Measurements from ENCODE around the gene LRSAM1.

Gene LRSAM1

DNA sequence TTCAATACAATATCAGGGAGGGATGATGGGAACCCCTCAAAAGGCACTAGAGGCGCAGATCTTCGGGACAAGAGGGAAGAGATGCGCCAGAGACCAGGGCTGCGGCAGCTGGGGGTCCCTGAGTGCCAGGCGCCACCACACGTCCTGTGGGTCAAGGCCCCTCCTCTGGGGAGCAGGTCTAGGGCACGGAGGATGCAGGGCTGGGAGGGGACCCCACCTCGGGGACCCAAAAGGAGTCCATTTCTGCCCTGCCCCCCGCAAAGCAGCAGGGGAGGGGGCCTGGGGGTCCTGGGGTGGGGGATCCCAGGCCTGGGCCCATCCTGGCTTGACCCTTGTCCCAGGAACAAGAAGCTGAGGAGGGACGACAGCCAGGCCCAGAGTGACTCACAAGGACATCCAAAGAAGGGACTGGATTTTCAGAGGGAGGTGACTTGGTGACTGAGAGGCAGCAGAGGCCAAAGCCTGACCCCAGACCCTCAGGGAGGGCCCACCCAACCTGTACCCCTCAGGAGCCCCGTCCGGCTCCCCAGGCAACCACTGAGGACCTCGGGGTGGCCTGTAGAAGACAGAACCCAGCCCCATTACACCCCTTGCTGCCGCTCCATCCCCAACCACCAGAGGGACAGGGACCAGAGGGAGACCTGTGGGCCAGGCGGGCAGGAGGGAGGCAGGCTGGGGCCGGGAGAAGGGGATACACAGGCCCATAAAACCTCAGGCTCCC is 54.2 kb downstream of the LRSAM1 start:
- no peaks in the 10 kb centered on the region for H3K4me1 Mint-ChIP-seq (ENCODE audit: low read depth)
- no peak overlapping the region for H3K27ac Mint-ChIP-seq
- H3K36me3 Mint-ChIP-seq = no peaks in the 10 kb centered on the region
- no peak overlapping the region for H3K4me3 Mint-ChIP-seq
- no peaks in the 10 kb centered on the region for H3K27me3 Mint-ChIP-seq
- H3K9me3 Mint-ChIP-seq (ENCODE audit: low read depth) = no peaks in the 10 kb centered on the region

DNA sequence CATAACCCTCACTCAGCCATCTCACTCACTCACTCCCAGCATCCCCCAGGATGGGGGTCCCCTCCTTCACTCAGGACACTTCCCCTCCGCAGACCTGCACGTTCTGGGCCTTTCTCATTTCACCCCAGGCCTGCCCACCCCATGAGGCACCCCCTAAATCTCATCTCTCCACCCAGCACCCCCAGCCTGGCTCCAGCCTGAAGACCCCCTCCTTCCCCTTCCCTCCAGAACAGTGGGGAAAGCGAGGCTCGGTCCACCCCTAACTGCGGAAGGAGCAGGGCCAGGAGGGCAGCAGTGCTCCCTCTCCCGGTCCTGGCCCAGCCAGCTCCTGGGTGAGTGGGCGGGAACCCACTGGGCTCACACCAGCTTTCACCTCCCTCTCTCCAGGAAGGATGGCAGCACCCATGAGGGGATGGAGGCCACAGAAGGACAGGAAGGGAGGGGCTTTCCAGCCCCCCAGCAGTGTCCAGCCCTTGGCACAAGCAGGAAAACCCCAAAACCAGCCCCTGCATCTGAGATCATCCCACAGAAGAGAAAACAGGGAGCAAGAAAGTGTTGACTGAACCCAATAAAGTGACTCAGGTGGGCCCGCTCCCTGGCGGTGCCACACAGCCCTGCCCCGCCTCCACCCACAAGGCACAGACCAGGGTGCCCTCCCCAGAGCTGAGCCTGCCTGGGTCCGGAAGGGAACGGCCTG is 55.0 kb downstream of the LRSAM1 start:
- H3K27ac Mint-ChIP-seq = no peak overlapping the region
- H3K36me3 Mint-ChIP-seq = no peaks in the 10 kb centered on the region
- no peaks in the 10 kb centered on the region for H3K9me3 Mint-ChIP-seq (ENCODE audit: low read depth)
- no peak overlapping the region for H3K4me3 Mint-ChIP-seq
- no peaks in the 10 kb centered on the region for H3K4me1 Mint-ChIP-seq (ENCODE audit: low read depth)
- H3K27me3 Mint-ChIP-seq = no peaks in the 10 kb centered on the region

DNA sequence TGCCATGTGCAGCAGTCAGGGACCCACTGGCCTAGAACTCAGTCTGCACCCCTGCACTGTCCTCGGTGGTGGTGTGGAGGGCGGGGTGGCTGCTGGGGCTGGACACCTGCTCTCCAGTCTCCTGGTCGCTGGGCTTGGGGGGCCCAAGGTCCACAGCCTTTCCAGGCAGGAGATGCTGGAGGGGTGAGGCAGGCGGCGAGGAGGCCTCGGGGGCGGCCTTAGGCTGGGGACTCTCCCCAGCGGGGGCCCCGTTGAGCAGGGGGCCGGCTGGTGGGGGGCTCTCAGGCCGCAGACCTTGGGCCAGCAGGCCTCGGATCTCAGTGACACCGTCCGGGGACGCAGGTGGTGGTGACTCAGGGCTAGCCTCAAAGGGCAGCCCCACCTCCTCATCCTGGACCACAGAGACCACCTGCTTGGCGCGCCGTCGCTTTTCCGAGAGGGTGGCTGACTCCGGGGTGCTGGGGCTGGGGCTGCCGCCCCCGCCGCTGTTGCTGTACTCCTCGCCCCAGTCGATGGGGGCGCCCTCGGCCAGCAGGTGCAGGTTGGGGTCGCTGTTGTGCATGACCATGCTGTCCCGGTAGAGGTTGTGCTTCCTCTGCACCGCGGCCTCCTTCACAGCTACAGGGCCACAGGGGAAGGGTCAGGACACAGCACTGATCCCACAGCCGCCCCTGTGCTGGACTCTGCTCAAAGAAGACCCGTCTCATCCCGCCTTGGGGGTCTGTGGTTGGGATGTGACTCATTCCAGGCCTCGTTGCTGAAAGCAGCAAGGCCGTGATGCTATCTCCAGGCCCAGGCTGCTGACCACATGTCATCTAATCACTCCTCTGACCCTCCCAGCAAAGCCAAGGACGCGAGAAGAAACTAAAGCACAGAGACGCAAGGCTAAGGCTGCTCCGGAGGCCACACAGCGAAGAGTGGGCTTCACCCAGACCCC is 55.8 kb downstream of the LRSAM1 start:
- Mint-ChIP-seq H3K27me3 (no peaks in the 10 kb centered on the region), H3K27ac (no peak overlapping the region), H3K4me3 (no peak overlapping the region), H3K4me1 (ENCODE audit: low read depth) (no peaks in the 10 kb centered on the region), H3K36me3 (no peaks in the 10 kb centered on the region), H3K9me3 (ENCODE audit: low read depth) (no peaks in the 10 kb centered on the region)

DNA sequence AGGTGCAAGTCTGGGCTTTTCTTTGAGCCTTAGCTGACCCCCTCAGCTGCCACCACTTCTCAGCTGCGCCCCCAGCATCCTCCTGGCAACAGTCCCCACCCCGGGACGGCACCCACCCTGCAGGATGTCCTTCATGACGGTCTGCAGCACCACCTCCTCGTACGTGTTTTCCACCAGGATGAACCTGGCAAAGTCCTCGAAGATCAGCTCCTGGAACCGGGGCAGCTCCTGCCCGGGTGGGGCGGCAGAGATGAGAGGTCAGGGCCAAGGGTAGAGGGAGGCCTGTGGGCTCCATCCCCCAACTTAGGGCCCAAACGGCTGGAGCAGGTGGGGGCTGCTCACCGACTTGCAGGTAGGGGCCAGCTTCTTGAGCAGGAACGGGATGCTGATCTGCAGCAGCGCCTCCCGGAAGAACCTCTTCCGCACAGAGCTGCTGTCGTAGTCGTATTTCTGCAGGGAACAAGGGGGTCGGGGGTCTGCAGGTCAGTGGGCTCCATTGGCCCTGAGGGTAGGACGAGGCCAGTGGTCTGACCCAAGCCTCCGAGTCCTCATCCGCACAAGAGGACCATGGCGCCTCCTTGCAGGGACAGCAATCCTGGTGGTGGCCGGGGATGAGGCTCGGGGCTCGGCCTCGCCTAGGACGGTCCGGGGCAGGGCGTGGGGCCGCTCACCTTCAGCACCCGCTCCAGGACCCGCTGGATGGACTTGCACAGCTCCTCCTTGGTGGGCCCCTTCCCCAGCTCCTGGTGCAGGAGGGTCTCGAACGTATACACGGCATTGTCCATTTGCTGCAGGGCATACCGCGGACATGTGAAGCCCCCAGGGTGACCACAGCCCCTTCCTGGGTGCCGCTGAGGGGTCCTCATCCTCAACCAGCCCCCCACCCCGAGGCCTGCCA is 56.7 kb downstream of the LRSAM1 start:
- H3K9me3 Mint-ChIP-seq (ENCODE audit: low read depth) = no peaks in the 10 kb centered on the region
- H3K27ac Mint-ChIP-seq = no peak overlapping the region
- no peaks in the 10 kb centered on the region for H3K4me1 Mint-ChIP-seq (ENCODE audit: low read depth)
- H3K27me3 Mint-ChIP-seq = no peaks in the 10 kb centered on the region
- H3K4me3 Mint-ChIP-seq = no peak overlapping the region
- H3K36me3 Mint-ChIP-seq = peaks cover 3% of the 10 kb centered on the region

DNA sequence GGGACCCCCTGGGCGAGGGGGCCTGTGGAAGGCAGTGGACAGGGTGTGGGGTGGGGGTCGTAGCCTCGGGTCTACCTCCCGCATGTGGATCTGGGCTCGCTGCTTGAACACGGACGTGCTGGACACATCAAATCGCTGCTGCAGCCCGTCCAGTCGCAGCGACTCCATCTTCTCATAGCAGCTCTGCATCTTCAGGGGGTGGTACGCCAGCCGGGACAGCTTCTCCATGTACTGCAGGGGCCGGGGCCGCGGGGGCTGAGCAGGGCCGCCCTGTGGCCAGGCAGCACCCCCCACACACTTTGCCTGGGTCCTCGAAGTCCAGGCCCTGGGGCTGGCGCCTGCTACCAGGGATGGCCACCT is 57.6 kb downstream of the LRSAM1 start:
- Mint-ChIP-seq H3K27me3 (no peaks in the 10 kb centered on the region), H3K9me3 (ENCODE audit: low read depth) (no peaks in the 10 kb centered on the region)

DNA sequence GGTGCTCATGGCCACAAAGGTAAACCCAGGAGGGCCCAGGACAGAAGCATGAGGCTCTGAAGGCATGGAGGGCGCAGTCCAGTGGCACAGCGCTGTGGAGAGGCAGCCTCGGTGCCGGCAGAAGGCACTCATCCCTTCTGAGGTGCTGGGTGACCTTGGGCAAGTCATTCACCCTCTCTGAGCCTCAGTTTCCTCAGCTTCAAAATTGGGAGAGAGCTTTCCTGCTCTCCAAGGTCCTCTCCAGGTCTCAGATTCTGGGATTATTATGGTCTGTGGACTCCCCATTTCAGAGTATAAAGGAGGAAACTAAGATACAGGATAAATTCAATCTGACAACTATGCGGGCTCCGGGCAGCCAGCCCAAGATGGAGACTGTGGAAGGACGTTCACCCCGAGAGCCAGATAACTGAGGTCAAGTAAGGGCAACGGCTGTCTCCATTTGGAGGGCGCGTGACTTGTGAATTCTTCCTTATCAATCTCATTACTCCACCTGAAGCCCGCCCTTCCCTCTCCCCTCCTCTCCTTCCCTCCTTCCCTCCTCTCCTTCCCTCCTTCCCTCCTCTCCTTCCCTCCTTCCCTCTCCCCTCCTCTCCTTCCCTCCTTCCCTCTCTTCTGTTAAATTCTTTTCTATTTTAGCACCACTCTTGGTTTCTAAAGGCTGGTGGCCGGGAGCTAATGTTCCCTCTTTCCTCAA is 58.1 kb downstream of the LRSAM1 start:
- Mint-ChIP-seq H3K9me3 (ENCODE audit: low read depth) (no peaks in the 10 kb centered on the region), H3K27ac (no peak overlapping the region), H3K4me3 (no peak overlapping the region), H3K27me3 (no peaks in the 10 kb centered on the region), H3K4me1 (ENCODE audit: low read depth) (no peaks in the 10 kb centered on the region), H3K36me3 (peaks cover 4% of the 10 kb centered on the region)

More for the DNA sequence above, 57.6 kb downstream of the LRSAM1 start:
- H3K36me3 Mint-ChIP-seq = peaks cover 4% of the 10 kb centered on the region
- H3K4me3 Mint-ChIP-seq = no peak overlapping the region
- H3K4me1 Mint-ChIP-seq (ENCODE audit: low read depth) = no peaks in the 10 kb centered on the region
- no peak overlapping the region for H3K27ac Mint-ChIP-seq

DNA sequence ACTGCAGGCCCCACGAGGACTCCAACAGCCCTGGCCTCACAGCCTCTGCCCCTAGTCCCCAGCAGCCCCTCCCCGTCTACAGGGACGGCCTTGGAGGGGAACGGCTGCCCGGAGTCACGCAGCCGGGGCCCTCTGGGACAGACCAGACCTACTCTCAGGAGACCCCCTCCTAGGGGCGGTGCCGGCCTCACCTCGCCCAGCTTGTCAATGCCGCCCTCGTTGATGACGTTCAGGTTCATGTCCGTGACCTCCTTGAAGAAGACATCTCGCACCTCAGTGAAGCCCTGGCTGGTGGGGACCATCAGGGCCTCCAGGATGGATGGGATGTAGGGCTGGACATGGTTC is 58.6 kb downstream of the LRSAM1 start:
- Mint-ChIP-seq H3K36me3 (peaks cover 4% of the 10 kb centered on the region), H3K4me3 (no peak overlapping the region), H3K27ac (no peak overlapping the region), H3K9me3 (ENCODE audit: low read depth) (no peaks in the 10 kb centered on the region), H3K27me3 (no peaks in the 10 kb centered on the region), H3K4me1 (ENCODE audit: low read depth) (no peaks in the 10 kb centered on the region)

DNA sequence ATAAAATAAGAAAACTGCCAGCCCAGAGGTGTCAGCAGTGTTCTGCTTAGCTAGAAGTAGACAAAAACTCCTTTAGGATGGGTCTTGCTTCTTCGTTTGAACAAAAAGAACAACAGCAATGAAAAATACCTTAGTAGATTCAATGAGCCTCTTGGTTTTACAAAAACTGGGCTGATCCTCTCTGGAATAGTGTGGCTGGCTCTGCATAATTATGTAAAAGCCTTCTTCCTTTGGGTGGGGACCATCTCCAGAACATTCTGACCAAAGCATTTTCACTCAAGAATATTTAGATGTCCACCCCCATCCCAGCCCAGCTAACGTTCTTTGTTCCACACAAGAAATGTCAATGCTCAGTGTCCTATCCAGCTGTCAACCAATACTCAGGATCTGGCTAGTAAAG is 63.2 kb downstream of the LRSAM1 start:
- Mint-ChIP-seq H3K4me3 (no peak overlapping the region), H3K27ac (no peak overlapping the region), H3K4me1 (ENCODE audit: low read depth) (no peaks in the 10 kb centered on the region)

DNA sequence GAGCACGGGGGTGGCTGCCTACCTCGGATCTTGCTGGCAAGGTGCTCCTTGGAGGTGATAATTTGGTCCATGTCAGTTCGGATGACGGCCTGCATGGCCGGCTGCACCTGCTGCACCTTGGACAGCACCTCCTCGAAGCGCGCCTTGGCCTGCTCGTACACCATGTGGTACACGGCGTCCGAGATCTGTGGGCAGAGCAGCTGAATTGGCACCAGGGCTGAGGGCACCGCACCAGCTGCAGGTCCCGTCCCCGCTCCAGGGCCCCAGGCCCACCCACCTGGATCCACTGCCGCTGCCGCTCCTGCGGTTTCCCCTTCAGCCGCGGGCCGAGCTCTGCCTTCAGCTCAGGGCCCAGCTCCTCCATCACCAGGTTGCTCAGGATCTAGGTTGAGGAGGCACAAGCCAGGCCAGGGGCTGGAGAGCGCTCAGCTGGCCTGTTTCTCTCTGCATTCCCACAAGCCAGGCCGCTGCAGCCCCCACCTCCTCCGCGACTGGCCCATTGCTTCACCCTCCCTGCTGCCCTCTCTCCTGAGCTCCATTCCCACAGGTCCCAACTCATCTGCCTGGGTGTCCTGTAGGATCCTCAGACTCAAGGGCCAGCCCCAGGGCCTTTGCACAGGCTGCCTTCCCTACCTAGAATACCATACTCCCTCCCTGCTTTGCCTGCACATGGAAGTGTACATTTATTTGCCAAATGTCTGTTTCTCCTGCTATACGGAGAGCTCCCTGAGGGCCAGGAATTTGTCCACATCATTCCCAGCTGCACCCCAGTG is 65.7 kb downstream of the LRSAM1 start:
- Mint-ChIP-seq H3K4me1 (ENCODE audit: low read depth) (no peaks in the 10 kb centered on the region), H3K27ac (no peak overlapping the region), H3K9me3 (ENCODE audit: low read depth) (no peaks in the 10 kb centered on the region), H3K27me3 (no peaks in the 10 kb centered on the region), H3K4me3 (no peak overlapping the region), H3K36me3 (peaks cover 10% of the 10 kb centered on the region)

More for the DNA sequence above, 63.2 kb downstream of the LRSAM1 start:
- H3K9me3 Mint-ChIP-seq (ENCODE audit: low read depth) = no peaks in the 10 kb centered on the region
- H3K27me3 Mint-ChIP-seq = no peaks in the 10 kb centered on the region
- H3K36me3 Mint-ChIP-seq = peaks cover 7% of the 10 kb centered on the region

DNA sequence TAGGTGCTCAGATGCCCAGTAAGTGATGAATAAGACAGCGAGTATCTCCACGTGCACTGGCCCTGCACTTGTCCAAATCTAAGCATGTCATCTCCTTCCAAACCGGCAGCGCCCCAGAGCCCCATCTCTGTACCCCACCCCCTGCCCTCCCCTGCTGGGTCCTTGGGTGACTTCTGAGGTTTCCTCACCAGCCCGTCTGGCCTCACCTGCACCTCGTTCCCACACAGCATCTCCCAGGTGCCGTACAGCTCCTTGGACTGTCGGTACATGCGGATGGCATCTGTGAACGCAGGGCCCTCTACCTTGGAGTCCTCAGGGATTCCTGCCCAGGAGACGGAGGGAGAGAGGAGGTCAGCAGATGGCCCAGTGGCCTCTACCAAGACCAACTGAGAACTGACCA is 66.3 kb downstream of the LRSAM1 start:
- Mint-ChIP-seq H3K36me3 (peaks cover 10% of the 10 kb centered on the region), H3K9me3 (ENCODE audit: low read depth) (no peaks in the 10 kb centered on the region), H3K27ac (no peak overlapping the region), H3K27me3 (no peaks in the 10 kb centered on the region), H3K4me1 (ENCODE audit: low read depth) (no peaks in the 10 kb centered on the region), H3K4me3 (no peak overlapping the region)

DNA sequence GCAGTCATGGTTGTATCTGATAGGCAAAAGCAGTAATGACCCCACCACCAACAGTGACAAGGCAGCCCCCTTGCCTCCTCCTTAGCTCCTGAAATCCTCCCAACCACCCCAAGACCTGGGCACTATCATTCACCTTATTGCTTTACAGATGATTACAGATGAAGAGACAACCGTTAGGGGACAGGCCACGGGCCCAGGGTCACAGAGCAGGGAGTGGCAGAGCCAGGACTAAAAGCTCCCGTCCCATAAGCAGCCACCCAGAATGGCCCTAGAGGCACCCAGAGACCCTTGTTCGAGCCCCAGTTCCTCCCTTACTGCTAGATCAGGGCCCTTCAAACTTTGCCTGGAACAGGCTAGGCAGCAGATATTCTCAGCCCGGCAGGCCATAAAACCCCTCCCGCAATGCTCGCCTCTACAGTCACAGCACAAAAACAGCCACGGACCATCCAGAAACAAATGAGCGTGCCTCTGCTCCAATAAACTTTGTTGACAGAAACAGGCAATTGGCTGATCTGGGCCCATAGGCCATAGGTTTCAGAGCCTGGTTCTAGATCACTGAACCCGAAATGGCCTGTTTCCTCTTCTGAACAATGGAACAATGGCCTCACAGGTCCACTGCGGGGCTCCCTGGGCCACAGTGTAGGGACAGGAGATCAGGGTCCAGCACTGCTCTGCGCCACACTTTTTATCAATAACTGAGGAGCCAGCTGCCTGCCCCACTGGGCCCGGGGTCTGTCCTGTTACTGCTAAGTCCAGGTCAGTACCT is 67.0 kb downstream of the LRSAM1 start:
- no peaks in the 10 kb centered on the region for H3K4me1 Mint-ChIP-seq (ENCODE audit: low read depth)
- H3K36me3 Mint-ChIP-seq = peaks cover 8% of the 10 kb centered on the region
- H3K27ac Mint-ChIP-seq = no peak overlapping the region
- H3K27me3 Mint-ChIP-seq = no peaks in the 10 kb centered on the region
- no peak overlapping the region for H3K4me3 Mint-ChIP-seq
- no peaks in the 10 kb centered on the region for H3K9me3 Mint-ChIP-seq (ENCODE audit: low read depth)

DNA sequence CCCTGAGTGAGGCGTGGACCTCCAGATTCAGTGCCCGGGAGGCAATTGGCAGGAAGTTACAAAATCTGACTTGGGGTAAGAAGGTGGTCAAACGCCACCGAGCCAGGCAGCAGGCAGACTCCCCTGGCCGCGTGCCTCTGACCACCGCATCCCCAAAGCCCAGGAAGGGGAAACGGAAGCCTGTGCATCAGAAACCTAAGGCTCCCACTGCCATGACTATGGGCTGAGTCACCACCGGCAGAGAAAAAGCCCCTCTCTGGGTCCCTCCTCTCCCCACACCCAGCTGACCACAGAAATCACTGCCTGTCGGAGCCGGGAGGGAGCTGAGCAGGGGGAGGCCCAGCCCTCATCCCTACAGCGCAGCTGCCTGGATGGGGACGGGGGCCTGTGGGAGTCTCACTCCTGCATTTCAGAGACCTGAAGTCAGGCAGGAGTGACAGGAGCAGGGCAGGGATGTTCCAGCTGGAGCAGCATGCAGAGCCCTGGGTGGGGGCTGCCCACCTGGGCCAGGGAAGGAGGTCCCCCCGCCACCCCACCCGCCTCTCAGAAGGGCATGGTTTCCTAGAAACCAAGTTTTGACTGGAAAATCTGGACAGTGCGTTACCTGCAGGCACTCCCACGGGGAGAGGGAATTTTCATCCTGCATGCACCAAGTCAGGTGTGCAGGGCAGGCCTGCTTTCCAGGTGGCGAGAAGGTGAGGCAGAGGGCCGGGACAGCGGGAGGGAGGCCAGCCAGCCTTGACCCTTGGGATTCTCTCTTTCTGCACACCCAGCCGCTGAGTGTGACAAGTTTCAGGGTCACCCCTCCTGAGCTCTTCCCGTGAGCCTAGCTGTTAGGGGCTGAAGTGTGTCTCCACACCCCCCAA is 68.2 kb downstream of the LRSAM1 start:
- Mint-ChIP-seq H3K4me1 (ENCODE audit: low read depth) (no peaks in the 10 kb centered on the region), H3K27me3 (no peaks in the 10 kb centered on the region), H3K9me3 (ENCODE audit: low read depth) (no peaks in the 10 kb centered on the region), H3K4me3 (no peak overlapping the region), H3K36me3 (peaks cover 9% of the 10 kb centered on the region), H3K27ac (peak overlapping the region; percentile 16)

Measured in activated naive CD8-positive, alpha-beta T cell (primary cell).